Breast epithelium (tissue), 3 donors: ENCODE measurements around the gene EEF1A2.

Source experiments
- CTCF ChIP-seq, 3 donors: fragments of 450-650 bp; IDR thresholded peaks; one replicate each; pipeline ENCODE4 v1.5.1; 2016 to 2017; ENCODE audit warnings: antibody characterized with exemption in 3 of 3, mild to moderate bottlenecking in 3 of 3, moderate library complexity in 3 of 3
- POLR2A ChIP-seq: fragments of 450-650 bp; IDR thresholded peaks from one replicate; pipeline ENCODE4 v1.6.1; 2016; ENCODE audit warnings: antibody characterized with exemption, mild to moderate bottlenecking, moderate library complexity
- POLR2AphosphoS5 ChIP-seq, 3 donors: sonication (generic); formaldehyde crosslinking; IDR thresholded peaks; one replicate each; pipeline ENCODE4 v1.6.1; 2017; ENCODE audit warnings: antibody characterized with exemption in 3 of 3

- TF ChIP-seq CTCF (IDR thresholded peaks at IDR 0.05) (no peak), POLR2AphosphoS5 (IDR thresholded peaks at IDR 0.05) (no peak), POLR2A (no peak)
Measured at GRCh38 chr20:63496596-63497120, 2.2 kb downstream of the EEF1A2 start.
